HepG2 (cell line): ENCODE results near the gene AKIP1. TPM values are rescaled to one million over a fixed set of nuclear protein-coding genes. Genes with fewer than 3 reads are reported as not detected.

ENCODE experiments used
- ATAC-seq: fragments of 200-7000 bp; cut with Tn5 transposase; 3 replicates; pipeline ENCODE4 v1.9.1; 2020; ENCODE audit warnings: mild to moderate bottlenecking, moderate library complexity
- BruUV-seq: library from RNA; stranded (reverse); fragments of 400-500 nt; replicated peaks from 2 replicates; lab custom pipeline; 2021; lab: Mats Ljungman, UMichigan
- CTCF ChIA-PET: fragments of 300-600 bp; formaldehyde crosslinking; extraction: SDS; loops from one replicate; lab custom pipeline; 2021; ENCODE audit warnings: low total read pairs, inconsistent platforms, low intra/inter-chr PET ratio; lab: Yijun Ruan, JAX
- POLR2A ChIA-PET: fragments of 350-600 bp; sonication (Branson Sonifier 250); formaldehyde crosslinking; loops from one replicate; lab custom pipeline; 2020; ENCODE audit warnings: antibody characterized with exemption, inconsistent platforms; lab: Yijun Ruan, JAX
- DNase-seq: peaks from one replicate; pipeline ENCODE4 v3.0.0-alpha.2; 2015; ENCODE audit warnings: low spot score
- FAIRE-seq: peaks from 3 replicates; lab custom pipeline; 2011; peaks lifted over from hg19 to GRCh38; lab: Jason Lieb, UNC
- H2AFZ ChIP-seq: one replicate; pipeline ENCODE4 v1.6.1; 2011; ENCODE audit warnings: low read length, inconsistent platforms
- H3K27ac ChIP-seq: fragments of 300-600 bp; 3 replicates; pipeline ENCODE4 v1.8.0; 2011; ENCODE audit warnings: mixed run types, mild to moderate bottlenecking, mixed read lengths, low read length, inconsistent platforms; ENCODE audit not compliant: insufficient read depth; ENCODE audit errors: extremely low read length
- H3K27me3 ChIP-seq, 2 experiments: fragments of 200-600 bp in 1 of 2; 2 replicates in 1 of 2; 3 replicates in 1 of 2; pipeline versions ENCODE4 v1.6.0 to v1.8.0; 2011; ENCODE audit warnings: low read length in 2 of 2, mild to moderate bottlenecking in 2 of 2, moderate library complexity in 2 of 2, inconsistent platforms in 1 of 2; ENCODE audit not compliant: insufficient read depth in 2 of 2, control insufficient read depth in 1 of 2
- H3K36me3 ChIP-seq, 2 experiments: fragments of 200-600 bp in 1 of 2; replicated peaks in 1 of 2; 2 replicates in 1 of 2; 3 replicates in 1 of 2; pipeline versions ENCODE4 v1.5.1 to v1.8.0; 2011; ENCODE audit warnings: low read length in 2 of 2, inconsistent platforms in 1 of 2; ENCODE audit not compliant: insufficient read depth in 2 of 2, control insufficient read depth in 1 of 2
- H3K4me1 ChIP-seq: 2 replicates; pipeline ENCODE4 v1.5.1; 2012; ENCODE audit warnings: low read length, inconsistent platforms; ENCODE audit not compliant: insufficient read depth
- H3K4me2 ChIP-seq: 2 replicates; pipeline ENCODE4 v1.6.0; 2011; ENCODE audit warnings: low read depth, low read length, inconsistent platforms
- H3K4me3 ChIP-seq, 3 experiments: fragments of 200-600 bp in 1 of 3; sonication (generic), shearing (Covaris generic) in 1 of 3; replicated peaks in 1 of 3; 2 replicates each; pipeline ENCODE4 v1.5.1; 2011 to 2016; ENCODE audit warnings: low read length in 3 of 3, inconsistent platforms in 2 of 3, low read depth in 2 of 3, mild to moderate bottlenecking in 2 of 3, control low read depth in 1 of 3, mixed read lengths in 1 of 3; ENCODE audit not compliant: insufficient read depth in 1 of 3
- H3K79me2 ChIP-seq: one replicate; pipeline ENCODE4 v1.6.1; 2011; ENCODE audit warnings: low read length, inconsistent platforms; ENCODE audit not compliant: insufficient read depth
- H3K9ac ChIP-seq: 2 replicates; pipeline ENCODE4 v1.6.0; 2011; ENCODE audit warnings: mild to moderate bottlenecking, low read depth, low read length, inconsistent platforms; ENCODE audit not compliant: insufficient read depth
- H3K9me3 ChIP-seq: 2 replicates; pipeline ENCODE4 v1.5.1; 2012; ENCODE audit warnings: mild to moderate bottlenecking, low read length
- H4K20me1 ChIP-seq: 2 replicates; pipeline ENCODE4 v1.6.0; 2011; ENCODE audit warnings: inconsistent platforms, mild to moderate bottlenecking, low read length, moderate library complexity; ENCODE audit not compliant: insufficient read depth
- ATF6 ChIP-seq: sonication (generic); formaldehyde crosslinking; conservative IDR thresholded peaks from 2 replicates; pipeline ENCODE4 v1.4.0; 2020; ENCODE audit warnings: missing genetic modification reagents
- DMAP1 ChIP-seq: IDR thresholded peaks from 2 replicates; pipeline ENCODE4 v1.6.1; 2016
- FOXA1 ChIP-seq, 2 experiments: fragments of 450-650 bp in 1 of 2; sonication (generic) in 1 of 2; formaldehyde crosslinking in 1 of 2; IDR thresholded peaks; 2 replicates each; pipeline versions ENCODE4 v1.4.0 to v1.6.1; 2016 to 2020; ENCODE audit warnings: missing genetic modification reagents in 1 of 2
- IRF9 ChIP-seq: sonication (generic); formaldehyde crosslinking; IDR thresholded peaks from 2 replicates; pipeline ENCODE4 v1.8.0; 2022; ENCODE audit warnings: missing genetic modification reagents, mild to moderate bottlenecking, borderline replicate concordance
- JDP2 ChIP-seq: sonication (generic); formaldehyde crosslinking; IDR thresholded peaks from 2 replicates; pipeline ENCODE4 v1.8.1; 2022; ENCODE audit warnings: missing genetic modification reagents, borderline replicate concordance
- NFIB ChIP-seq: sonication (generic); formaldehyde crosslinking; IDR thresholded peaks from 2 replicates; pipeline ENCODE4 v1.9.0; 2021; ENCODE audit warnings: missing genetic modification reagents, mild to moderate bottlenecking, borderline replicate concordance
- PRPF4 ChIP-seq: fragments of 200-400 bp; formaldehyde crosslinking; IDR thresholded peaks from 2 replicates; pipeline ENCODE4 v1.6.1; 2016; ENCODE audit warnings: low read length, low read depth; ENCODE audit not compliant: poor library complexity, severe bottlenecking
- TEAD3 ChIP-seq: optimal IDR thresholded peaks from 2 replicates; pipeline ENCODE3; 2016; ENCODE audit warnings: borderline replicate concordance
- THYN1 ChIP-seq: sonication (generic); formaldehyde crosslinking; IDR thresholded peaks from 2 replicates; pipeline ENCODE4 v1.8.1; 2023; ENCODE audit warnings: low read depth, mild to moderate bottlenecking, moderate library complexity, missing genetic modification reagents, borderline replicate concordance
- ZBTB14 ChIP-seq: sonication (generic); formaldehyde crosslinking; IDR thresholded peaks from 2 replicates; pipeline ENCODE4 v1.4.0; 2020; ENCODE audit warnings: missing genetic modification reagents
- ZFP36L2 ChIP-seq: sonication (generic); formaldehyde crosslinking; IDR thresholded peaks from 2 replicates; pipeline ENCODE4 v1.4.0; 2020; ENCODE audit warnings: missing genetic modification reagents
- ZNF282 ChIP-seq: fragments of 450-650 bp; IDR thresholded peaks from 2 replicates; pipeline ENCODE4 v1.6.1; 2018; ENCODE audit not compliant: partially characterized antibody
- ZNF337 ChIP-seq: sonication (generic); formaldehyde crosslinking; IDR thresholded peaks from 2 replicates; pipeline ENCODE4 v1.5.1; 2020; ENCODE audit warnings: missing genetic modification reagents, low read depth, mild to moderate bottlenecking, borderline replicate concordance
- ZNF33A ChIP-seq: sonication (generic); formaldehyde crosslinking; IDR thresholded peaks from 2 replicates; pipeline ENCODE4 v1.5.1; 2020; ENCODE audit warnings: missing genetic modification reagents, mild to moderate bottlenecking, moderate library complexity, borderline replicate concordance
- ZNF597 ChIP-seq: sonication (generic); formaldehyde crosslinking; IDR thresholded peaks from 2 replicates; pipeline ENCODE4 v1.5.0; 2020; ENCODE audit warnings: missing genetic modification reagents
- ZNF616 ChIP-seq: sonication (generic); formaldehyde crosslinking; IDR thresholded peaks from 2 replicates; pipeline ENCODE4 v1.5.0; 2020; ENCODE audit warnings: low read depth, mild to moderate bottlenecking, missing genetic modification reagents
- ZNF790 ChIP-seq: sonication (generic); formaldehyde crosslinking; IDR thresholded peaks from 2 replicates; pipeline ENCODE4 v1.8.0; 2022; ENCODE audit warnings: missing genetic modification reagents, mild to moderate bottlenecking, borderline replicate concordance
- WGBS: methylation state at CpG from one replicate; pipeline ENCODE4 v1.1.6; 2017; ENCODE audit warnings: low lambda C conversion rate; 5-methylcytosine and 5-hydroxymethylcytosine counted together
- in situ Hi-C: cut with HindIII; loops from 2 replicates; pipeline ENCODE4 v1.10.0; 2017; ENCODE audit warnings: low pct_unique_long_range_greater_than_20kb; ENCODE audit not compliant: extremely low pct_ligation_motif_present
- intact Hi-C: fragments of 100-400 bp; cut with micrococcal nuclease; formaldehyde crosslinking; loops from one replicate; pipeline ENCODE4 v1.10.0; 2022; ENCODE audit not compliant: unreplicated experiment
- polyA plus RNA-seq, 8 experiments: library from polyadenylated mRNA; depleted of rRNA in 3 of 8; stranded (reverse) in 7 of 8; unstranded in 1 of 8; fragments of >200 nt; fragmentation: Illumina TruSeq in 4 of 8; extraction: Trizol in 4 of 8; gene quantifications; 2 replicates each; pipeline versions ENCODE4 v1.2.1 to v1.2.3, GENCODE V29; 2011 to 2016; ENCODE audit warnings: low read depth in 4 of 8, missing spikeins in 1 of 8, mixed read lengths in 1 of 8; ENCODE audit not compliant: insufficient read depth in 1 of 8
- total RNA-seq, 5 experiments: library from RNA; depleted of rRNA; stranded (reverse); fragments of >200 nt; fragmentation: Illumina TruSeq; extraction: Trizol; gene quantifications; 2 replicates each; pipeline ENCODE4 v1.2.3, GENCODE V29; 2016; ENCODE audit warnings: low read depth in 1 of 5

AKIP1 gene
- total and polyA plus RNA-seq, 2 of the 13 experiments (the other 11 are each of a cell fraction or from before 2014, with no cell fraction given), result 10.0 to 20.3 TPM

GRCh38 chr11:8873741-8874405 lies 37.1 kb upstream of the AKIP1 start:
- POLR2A ChIA-PET, result no interaction called here
- Histone ChIP-seq H3K27me3 (peaks cover 0 to 22% of the 10 kb centered on the region in 2 experiments; a peak in 3 of 5 replicates), H3K4me1 (peaks cover 16% of the 10 kb centered on the region), H3K27ac (no peak overlapping the region), H3K4me2 (no peak overlapping the region), H2AFZ (no peak overlapping the region), H4K20me1 (no peaks in the 10 kb centered on the region), H3K36me3 (no peaks in the 10 kb centered on the region), H3K79me2 (no peaks in the 10 kb centered on the region), H3K9ac (no peak overlapping the region), H3K9me3 (no peaks in the 10 kb centered on the region), H3K4me3 (no peak overlapping the region)
- no peak for DNase-seq
- 59% methylated on average over 6 of the region's 6 CpGs for WGBS
- intact Hi-C loops, result no loop called here
- CTCF ChIA-PET, result no interaction called here
- no peak for FAIRE-seq
- TF ChIP-seq IRF9 (CRISPR knock-in tag) (no peak), ZNF616 (CRISPR knock-in tag) (no peak), ATF6 (CRISPR knock-in tag) (no peak), ZNF337 (no peak), ZNF597 (no peak), FOXA1 (IDR thresholded peaks at IDR 0.05) (no peak), FOXA1 (CRISPR knock-in tag; IDR thresholded peaks at IDR 0.05) (no peak), PRPF4 (no peak), ZNF33A (no peak), JDP2 (CRISPR knock-in tag) (no peak), ZBTB14 (CRISPR knock-in tag) (no peak), TEAD3 (CRISPR knock-in tag) (no peak), ZNF282 (no peak), NFIB (CRISPR knock-in tag) (no peak), ZNF790 (no peak), THYN1 (CRISPR knock-in tag) (no peak), ZFP36L2 (CRISPR knock-in tag) (no peak), DMAP1 (no peak)
- no TSS peak for BruUV-seq
- in situ Hi-C loops, result no loop called here
- ATAC-seq, result no peak
